Suppressor macrophage treated with lipopolysaccharide for 4 hours (primary cell): Measurements from ENCODE around the gene ESPNL.
"Not testable (repeated sequence)": the region's sequence is repeated elsewhere in the genome, so short reads cannot be mapped to it uniquely, and the experiment has no call there.

Experiments used
- DNase-seq: peaks from one replicate; pipeline ENCODE4 v3.0.0-alpha.2; 2020

Gene ESPNL

GRCh38 chr2:238161291-238162051, 61.3 kb downstream of the ESPNL start:
- DNase-seq = no peak

GRCh38 chr2:238162251-238162845, 62.2 kb downstream of the ESPNL start:
- no peak for DNase-seq

GRCh38 chr2:238162846-238163441, 62.8 kb downstream of the ESPNL start:
- DNase-seq = no peak

- DNase-seq = no peak
Measured at GRCh38 chr2:238163481-238164198, 63.5 kb downstream of the ESPNL start.

GRCh38 chr2:238164906-238165287, 64.8 kb downstream of the ESPNL start:
- no peak for DNase-seq

- DNase-seq = no peak
Measured at GRCh38 chr2:238165288-238165921, 65.3 kb downstream of the ESPNL start.

GRCh38 chr2:238166391-238167343, 66.5 kb downstream of the ESPNL start:
- no peak for DNase-seq

GRCh38 chr2:238167344-238167715, 67.2 kb downstream of the ESPNL start:
- DNase-seq = no peak

- DNase-seq = no peak
Measured at GRCh38 chr2:238167761-238168160, 67.6 kb downstream of the ESPNL start.

- DNase-seq = no peak
Measured at GRCh38 chr2:238168196-238169047, 68.3 kb downstream of the ESPNL start.

GRCh38 chr2:238169048-238169707, 69.0 kb downstream of the ESPNL start:
- no peak for DNase-seq

- peak; percentile 77 for DNase-seq
Measured at GRCh38 chr2:238169708-238170251, 69.6 kb downstream of the ESPNL start.

- DNase-seq = no peak
Measured at GRCh38 chr2:238170386-238171071, 70.4 kb downstream of the ESPNL start.

GRCh38 chr2:238171072-238171431, 70.9 kb downstream of the ESPNL start:
- DNase-seq = not testable (repeated sequence)

GRCh38 chr2:238171575-238172187, 71.5 kb downstream of the ESPNL start:
- no peak for DNase-seq

- DNase-seq = no peak
Measured at GRCh38 chr2:238172439-238172838, 72.3 kb downstream of the ESPNL start.

GRCh38 chr2:238173692-238174091, 73.6 kb downstream of the ESPNL start:
- DNase-seq = no peak

GRCh38 chr2:238174291-238174690, 74.2 kb downstream of the ESPNL start:
- no peak for DNase-seq

GRCh38 chr2:238174701-238175100, 74.6 kb downstream of the ESPNL start:
- DNase-seq = no peak
